ENCODE data around the gene ENTPD6.
A peak's percentile ranks its signal among the peaks of the same experiment; 100 is the strongest.

Gene ENTPD6

GRCh38 chr20:25199473-25200260 lies 4.2 kb downstream of the ENTPD6 start:
- no peak overlapping the region for H3K27ac ChIP-seq
- CTCF ChIA-PET, result interaction anchor here (0.5 to 0.6 kb wide), 2 partner anchors 55 to 425 kb away, joined by 3 to 6 read pairs; no protein-coding TSS in a partner anchor
- POLR2A ChIA-PET (ENCODE audit: low non-redundant PET), result no interaction called here
- DNase-seq (ENCODE audit: low spot score), result no peak
- TF ChIP-seq CTCF (conservative IDR thresholded peaks at IDR 0.05; ENCODE audit: low read depth), result no peak

DNA sequence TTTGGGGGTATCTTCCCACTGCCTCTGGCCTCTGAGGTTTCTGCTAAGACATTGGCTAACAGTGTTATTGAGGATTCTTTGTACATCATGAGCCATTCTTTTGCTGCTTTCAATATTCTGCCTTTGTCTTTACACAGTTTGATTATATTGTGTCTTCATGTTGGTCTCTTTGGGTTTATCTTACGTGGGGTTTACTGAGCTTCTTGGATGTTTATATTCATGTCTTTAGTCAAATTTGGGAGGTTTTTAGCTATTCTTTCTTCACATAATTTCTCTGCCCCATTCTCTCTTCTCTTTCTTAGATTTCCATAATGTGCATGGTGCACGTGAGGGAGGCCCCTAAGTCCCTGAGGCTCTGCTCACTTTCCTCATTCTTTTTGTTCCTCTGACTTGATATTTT lies 7.6 kb downstream of the ENTPD6 start:
- no peak for DNase-seq (ENCODE audit: low spot score)
- ChIA-PET POLR2A (ENCODE audit: low non-redundant PET) (interaction anchor here (1.1 to 1.3 kb wide), 2 partner anchors 44 to 45 kb away, joined by 3 to 6 read pairs; partner anchors contain the start of gene PYGB), CTCF (interaction anchor here (0.6 kb wide), 1 partner anchor 11 kb away, joined by 3 read pairs; no protein-coding TSS in a partner anchor)
- TF ChIP-seq CTCF (conservative IDR thresholded peaks at IDR 0.05; ENCODE audit: low read depth), result no peak
- H3K27ac ChIP-seq, result no peak overlapping the region

DNA sequence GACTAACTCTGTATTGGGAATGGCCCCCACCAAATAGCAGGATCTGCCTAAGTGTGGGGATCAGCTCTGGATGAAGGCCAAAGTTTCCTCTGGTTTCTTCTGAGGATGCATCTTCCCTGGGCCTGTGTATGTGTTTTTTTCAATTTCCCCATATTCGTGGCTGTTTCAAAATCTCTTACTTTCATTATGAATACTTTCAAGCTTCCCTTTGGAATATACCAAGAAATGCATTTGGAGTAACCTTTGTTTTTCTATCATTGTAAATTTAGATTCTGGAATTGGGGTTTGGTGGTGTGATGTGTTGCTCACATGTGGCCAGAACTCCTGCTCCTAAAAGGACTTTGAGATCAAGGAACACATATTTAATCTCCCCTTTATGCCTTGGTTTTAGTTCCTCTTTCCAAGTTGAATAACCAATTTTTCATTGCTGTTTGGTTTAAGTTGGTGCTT lies 8.4 kb downstream of the ENTPD6 start:
- H3K27ac ChIP-seq, result no peak overlapping the region
- DNase-seq (ENCODE audit: low spot score), result no peak
- ChIA-PET POLR2A (ENCODE audit: low non-redundant PET) (interaction anchor here (1.1 to 1.3 kb wide), 2 partner anchors 43 to 44 kb away, joined by 3 to 6 read pairs; partner anchors contain the start of gene PYGB), CTCF (interaction anchor here (0.6 to 0.8 kb wide), 3 partner anchors 9 to 44 kb away, joined by 3 read pairs; partner anchors contain the start of genes ENTPD6 and PYGB)
- TF ChIP-seq CTCF (conservative IDR thresholded peaks at IDR 0.05; ENCODE audit: low read depth), result no peak

DNA sequence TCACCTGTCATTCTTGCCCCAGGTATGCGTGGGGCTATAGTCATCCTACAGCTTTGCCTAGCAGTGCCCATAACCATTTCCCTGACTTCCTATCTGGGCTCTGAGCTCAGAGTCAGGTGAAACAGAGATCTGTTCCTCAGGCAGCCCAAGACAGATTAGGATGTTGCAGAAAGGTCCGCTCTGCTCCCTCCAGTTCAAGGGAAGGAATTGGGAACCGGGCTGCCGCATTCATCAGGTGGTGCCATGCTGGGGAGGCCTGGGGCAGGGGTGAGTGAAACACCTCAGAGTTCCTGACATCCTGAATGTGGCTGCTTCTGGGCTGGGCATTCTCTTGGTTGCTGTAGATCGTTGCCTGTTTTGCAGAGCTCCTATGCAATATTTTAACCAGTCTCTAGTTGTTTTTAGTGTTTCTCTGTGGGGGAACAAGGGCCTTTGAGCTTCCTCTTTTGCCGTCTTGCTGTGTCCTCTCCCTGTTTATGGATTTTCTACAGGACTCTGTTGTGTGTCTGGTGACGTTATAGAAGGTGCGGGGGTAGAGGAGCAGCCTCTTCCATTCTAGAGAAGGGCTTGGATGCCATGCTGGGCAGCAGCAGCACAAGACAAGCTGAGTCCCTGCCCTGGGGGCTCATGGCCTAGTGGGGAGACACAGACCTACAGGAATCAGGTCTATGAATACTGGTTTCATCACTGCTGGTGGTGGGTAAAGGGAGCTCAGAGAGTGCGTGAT lies 9.2 kb downstream of the ENTPD6 start:
- ChIA-PET POLR2A (ENCODE audit: low non-redundant PET) (no interaction called here), CTCF (interaction anchor here (0.6 to 0.8 kb wide), 4 partner anchors 8 to 54 kb away, joined by 3 to 4 read pairs (median 3); partner anchors contain the start of genes ENTPD6 and PYGB)
- peak overlapping the region; percentile 59 for H3K27ac ChIP-seq
- TF ChIP-seq CTCF (conservative IDR thresholded peaks at IDR 0.05; ENCODE audit: low read depth), result no peak
- no peak for DNase-seq (ENCODE audit: low spot score)

DNA sequence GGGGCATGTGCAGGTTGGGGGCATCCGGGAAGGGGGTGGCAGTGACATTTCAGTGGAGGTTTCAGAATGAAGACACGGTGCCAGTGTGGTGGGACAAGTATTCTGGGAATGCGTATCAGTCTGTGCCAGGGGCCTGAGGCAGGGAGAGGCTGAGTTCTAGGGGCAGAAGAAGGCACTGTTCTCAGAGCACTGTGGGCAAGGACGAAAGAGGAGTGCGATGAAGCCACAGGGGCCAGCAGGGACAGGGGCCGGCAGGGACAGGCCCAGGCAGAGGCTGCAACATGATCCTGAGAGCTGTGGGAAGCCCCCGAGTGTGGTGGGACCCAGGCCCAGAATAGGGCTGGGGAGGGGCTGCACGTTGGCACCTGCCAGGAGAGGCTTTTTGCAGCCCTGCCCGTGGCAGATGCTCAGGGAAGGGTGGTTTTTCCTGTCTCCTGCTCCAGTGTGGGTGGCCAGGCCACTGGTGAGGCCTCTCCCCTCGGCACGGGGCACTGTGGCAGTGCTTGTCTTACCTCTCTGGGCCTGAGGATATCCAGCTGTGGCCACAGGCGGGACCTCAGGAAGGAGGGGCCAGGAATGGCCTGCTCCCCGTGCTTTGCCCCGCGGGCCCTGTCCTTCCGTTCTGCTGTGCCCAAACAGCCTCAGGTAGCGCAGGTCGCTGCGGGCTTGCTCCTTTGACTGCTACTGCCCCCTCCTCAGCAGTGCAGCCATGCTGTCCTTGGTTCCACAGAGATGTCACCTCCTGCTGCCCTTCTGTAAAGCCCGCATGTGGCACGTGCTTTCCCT lies 10.0 kb downstream of the ENTPD6 start:
- CTCF ChIA-PET, result interaction anchor here (0.6 to 0.7 kb wide), 2 partner anchors 9 to 53 kb away, joined by 3 to 4 read pairs; no protein-coding TSS in a partner anchor

More for the DNA sequence above, 10.0 kb downstream of the ENTPD6 start:
- POLR2A ChIA-PET (ENCODE audit: low non-redundant PET), result no interaction called here
- no peak for TF ChIP-seq CTCF (conservative IDR thresholded peaks at IDR 0.05; ENCODE audit: low read depth)
- DNase-seq (ENCODE audit: low spot score), result no peak
- H3K27ac ChIP-seq, result peak overlapping the region; percentile 59
